Parathyroid adenoma (tissue), 2 donors: Measurements from ENCODE around the gene MRPL55.

Source experiments
- H2AFZ ChIP-seq: fragments of 300-600 bp; sonication (generic); one replicate; pipeline ENCODE4 v1.7.0; 2017; ENCODE audit warnings: antibody characterized with exemption, mild to moderate bottlenecking
- H3K27ac ChIP-seq: fragments of 300-600 bp; sonication (generic); one replicate; pipeline ENCODE4 v1.7.0; 2017
- H3K27me3 ChIP-seq: fragments of 300-600 bp; sonication (generic); one replicate; pipeline ENCODE4 v1.7.0; 2017; ENCODE audit warnings: low read length; ENCODE audit not compliant: control insufficient read depth, insufficient read depth
- H3K36me3 ChIP-seq: fragments of 300-600 bp; sonication (generic); one replicate; pipeline ENCODE4 v1.7.0; 2017; ENCODE audit warnings: low read length; ENCODE audit not compliant: control insufficient read depth, insufficient read depth
- H3K4me1 ChIP-seq: fragments of 300-600 bp; sonication (generic); one replicate; pipeline ENCODE4 v1.7.0; 2017; ENCODE audit warnings: control low read depth
- H3K4me2 ChIP-seq: fragments of 300-600 bp; sonication (generic); one replicate; pipeline ENCODE4 v1.7.0; 2017; ENCODE audit warnings: low read length
- H3K4me3 ChIP-seq: fragments of 300-600 bp; sonication (generic); one replicate; pipeline ENCODE4 v1.7.0; 2017; ENCODE audit warnings: low read depth, low read length
- H3K79me2 ChIP-seq: fragments of 300-600 bp; sonication (generic); one replicate; pipeline ENCODE4 v1.7.0; 2017; ENCODE audit warnings: control low read depth
- H3K9ac ChIP-seq: fragments of 300-600 bp; sonication (generic); one replicate; pipeline ENCODE4 v1.7.0; 2017; ENCODE audit warnings: mild to moderate bottlenecking
- H3K9me3 ChIP-seq: fragments of 300-600 bp; sonication (generic); one replicate; pipeline ENCODE4 v1.7.0; 2017; ENCODE audit warnings: low read length; ENCODE audit not compliant: control insufficient read depth
- CTCF ChIP-seq: fragments of 300-600 bp; sonication (generic); IDR thresholded peaks from one replicate; pipeline ENCODE4 v1.7.0; 2017; ENCODE audit warnings: antibody characterized with exemption, mild to moderate bottlenecking
- donor health status: primary hyperparathyroidism.

MRPL55 gene

DNA sequence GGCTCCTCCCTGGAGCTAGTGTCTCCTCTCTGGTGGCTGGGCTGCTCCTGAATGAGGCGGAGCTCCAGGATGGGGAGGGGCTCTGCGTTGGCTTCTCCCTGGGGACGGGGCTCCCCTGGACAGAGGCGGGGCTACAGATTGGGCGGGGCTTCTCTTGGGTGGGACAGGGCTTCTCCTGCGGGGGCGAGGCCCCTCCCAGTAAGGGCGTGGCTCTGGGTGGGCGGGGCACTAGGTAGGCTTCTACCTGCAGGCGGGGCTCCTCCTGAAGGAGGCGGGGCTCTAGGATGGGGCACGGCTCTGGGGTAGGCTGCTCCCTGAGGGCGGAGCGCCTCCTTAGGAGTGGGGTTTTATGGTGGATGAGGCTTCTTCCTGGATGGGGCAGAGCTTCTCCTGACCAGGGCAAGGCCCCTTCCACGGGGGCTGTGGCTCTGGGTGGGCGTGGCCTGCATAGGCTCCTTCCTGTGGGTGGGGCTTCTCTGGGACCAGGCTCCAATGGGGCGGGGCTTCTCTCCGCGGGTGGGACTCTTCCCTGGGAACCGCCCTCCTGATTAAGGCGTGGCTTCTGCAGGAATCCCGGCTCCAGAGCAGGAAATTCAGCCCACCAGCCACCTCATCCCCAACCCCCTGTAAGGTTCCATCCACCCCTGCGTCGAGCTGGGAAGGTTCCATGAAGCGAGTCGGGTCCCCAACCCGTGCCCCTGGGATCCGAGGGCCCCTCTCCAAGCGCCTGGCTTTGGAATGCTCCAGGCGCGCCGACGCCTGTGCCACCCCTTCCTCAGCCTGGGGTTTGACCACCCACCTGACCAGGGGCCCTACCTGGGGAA is 49.3 kb downstream of the MRPL55 start:
- H3K9me3 ChIP-seq, result no peaks in the 10 kb centered on the region
- no peaks in the 10 kb centered on the region for H3K79me2 ChIP-seq
- H3K36me3 ChIP-seq, result no peaks in the 10 kb centered on the region
- no peak overlapping the region for H3K4me3 ChIP-seq
- H3K27me3 ChIP-seq, result peaks cover 8% of the 10 kb centered on the region
- H3K4me1 ChIP-seq, result no peaks in the 10 kb centered on the region
- H3K27ac ChIP-seq, result no peak overlapping the region
- peak overlapping the region; percentile 35 for H3K4me2 ChIP-seq
- TF ChIP-seq CTCF, result no peak
- no peak overlapping the region for H2AFZ ChIP-seq
- no peak overlapping the region for H3K9ac ChIP-seq

DNA sequence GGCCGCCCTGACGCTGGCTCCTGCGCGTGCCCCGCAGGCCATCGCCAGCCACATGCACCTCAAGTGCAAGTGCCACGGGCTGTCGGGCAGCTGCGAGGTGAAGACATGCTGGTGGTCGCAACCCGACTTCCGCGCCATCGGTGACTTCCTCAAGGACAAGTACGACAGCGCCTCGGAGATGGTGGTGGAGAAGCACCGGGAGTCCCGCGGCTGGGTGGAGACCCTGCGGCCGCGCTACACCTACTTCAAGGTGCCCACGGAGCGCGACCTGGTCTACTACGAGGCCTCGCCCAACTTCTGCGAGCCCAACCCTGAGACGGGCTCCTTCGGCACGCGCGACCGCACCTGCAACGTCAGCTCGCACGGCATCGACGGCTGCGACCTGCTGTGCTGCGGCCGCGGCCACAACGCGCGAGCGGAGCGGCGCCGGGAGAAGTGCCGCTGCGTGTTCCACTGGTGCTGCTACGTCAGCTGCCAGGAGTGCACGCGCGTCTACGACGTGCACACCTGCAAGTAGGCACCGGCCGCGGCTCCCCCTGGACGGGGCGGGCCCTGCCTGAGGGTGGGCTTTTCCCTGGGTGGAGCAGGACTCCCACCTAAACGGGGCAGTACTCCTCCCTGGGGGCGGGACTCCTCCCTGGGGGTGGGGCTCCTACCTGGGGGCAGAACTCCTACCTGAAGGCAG is 50.0 kb downstream of the MRPL55 start:
- H3K27me3 ChIP-seq, result peaks cover 8% of the 10 kb centered on the region
- no peak for TF ChIP-seq CTCF
- no peaks in the 10 kb centered on the region for H3K36me3 ChIP-seq
- H3K9ac ChIP-seq, result no peak overlapping the region
- H3K9me3 ChIP-seq, result no peaks in the 10 kb centered on the region
- no peaks in the 10 kb centered on the region for H3K79me2 ChIP-seq
- no peak overlapping the region for H3K4me3 ChIP-seq
- H3K4me2 ChIP-seq, result peak overlapping the region; percentile 29
- no peaks in the 10 kb centered on the region for H3K4me1 ChIP-seq
- no peak overlapping the region for H3K27ac ChIP-seq
- H2AFZ ChIP-seq, result no peak overlapping the region

DNA sequence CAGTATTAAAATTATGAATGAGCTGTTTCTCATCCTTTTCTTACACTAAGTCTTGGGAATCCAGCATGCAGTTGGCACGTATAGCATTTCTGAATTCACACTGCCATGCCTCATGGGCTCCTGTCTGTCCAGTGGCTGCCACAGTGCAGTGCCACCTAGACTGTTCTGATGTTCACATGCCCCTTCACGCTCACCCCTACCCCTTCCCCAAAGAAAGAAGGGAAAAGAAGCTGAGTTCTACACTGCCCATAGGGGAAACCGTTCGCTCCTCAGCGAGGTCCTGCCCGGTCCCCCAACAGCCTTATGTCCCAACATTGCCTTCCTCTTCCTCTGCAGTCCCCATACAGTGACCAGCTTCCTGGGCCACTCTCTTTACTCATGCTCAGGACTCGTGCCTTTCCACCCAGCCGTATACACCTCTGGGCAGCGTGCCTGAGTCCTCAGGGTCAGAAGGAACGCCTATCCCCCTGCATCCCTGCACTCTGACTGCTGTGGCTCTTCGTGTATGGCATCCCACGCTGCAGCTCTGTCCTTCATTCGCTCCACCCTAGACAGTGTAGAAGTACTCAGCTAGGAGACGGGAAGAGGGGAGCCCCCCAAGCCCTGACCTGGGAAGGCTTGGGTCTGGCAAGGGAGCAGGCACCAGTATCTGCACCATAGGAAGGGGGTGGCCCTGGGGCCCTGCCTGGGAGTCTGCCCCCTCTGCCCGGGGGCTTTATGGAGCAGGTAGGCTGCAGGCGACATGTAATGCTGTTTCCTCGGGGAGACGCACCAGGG is 50.7 kb downstream of the MRPL55 start:
- Histone ChIP-seq H2AFZ (no peak overlapping the region), H3K27me3 (peaks cover 8% of the 10 kb centered on the region), H3K4me3 (no peak overlapping the region), H3K4me2 (no peak overlapping the region), H3K4me1 (no peaks in the 10 kb centered on the region), H3K9ac (no peak overlapping the region), H3K79me2 (no peaks in the 10 kb centered on the region), H3K9me3 (no peaks in the 10 kb centered on the region), H3K36me3 (no peaks in the 10 kb centered on the region), H3K27ac (no peak overlapping the region)
- TF ChIP-seq CTCF, result no peak
